HepG2 (cell line): Measurements from ENCODE around the gene ZFP64. TPM values are rescaled to one million over a fixed set of nuclear protein-coding genes. Genes with fewer than 3 reads are reported as not detected.
A peak's percentile ranks its signal among the peaks of the same experiment; 100 is the strongest.

Source experiments
- ATAC-seq: fragments of 200-7000 bp; cut with Tn5 transposase; 3 replicates; pipeline ENCODE4 v1.9.1; 2020; ENCODE audit warnings: mild to moderate bottlenecking, moderate library complexity
- BruUV-seq: library from RNA; stranded (reverse); fragments of 400-500 nt; replicated peaks from 2 replicates; lab custom pipeline; 2021; lab: Mats Ljungman, UMichigan
- CTCF ChIA-PET: fragments of 300-600 bp; formaldehyde crosslinking; extraction: SDS; loops from one replicate; lab custom pipeline; 2021; ENCODE audit warnings: low total read pairs, inconsistent platforms, low intra/inter-chr PET ratio; lab: Yijun Ruan, JAX
- POLR2A ChIA-PET: fragments of 350-600 bp; sonication (Branson Sonifier 250); formaldehyde crosslinking; loops from one replicate; lab custom pipeline; 2020; ENCODE audit warnings: antibody characterized with exemption, inconsistent platforms; lab: Yijun Ruan, JAX
- DNase-seq: peaks from one replicate; pipeline ENCODE4 v3.0.0-alpha.2; 2015; ENCODE audit warnings: low spot score
- FAIRE-seq: peaks from 3 replicates; lab custom pipeline; 2011; peaks lifted over from hg19 to GRCh38; lab: Jason Lieb, UNC
- H2AFZ ChIP-seq: one replicate; pipeline ENCODE4 v1.6.1; 2011; ENCODE audit warnings: low read length, inconsistent platforms
- H3K27ac ChIP-seq: fragments of 300-600 bp; 3 replicates; pipeline ENCODE4 v1.8.0; 2011; ENCODE audit warnings: mixed run types, mild to moderate bottlenecking, mixed read lengths, low read length, inconsistent platforms; ENCODE audit not compliant: insufficient read depth; ENCODE audit errors: extremely low read length
- H3K27me3 ChIP-seq, 2 experiments: fragments of 200-600 bp in 1 of 2; 2 replicates in 1 of 2; 3 replicates in 1 of 2; pipeline versions ENCODE4 v1.6.0 to v1.8.0; 2011; ENCODE audit warnings: low read length in 2 of 2, mild to moderate bottlenecking in 2 of 2, moderate library complexity in 2 of 2, inconsistent platforms in 1 of 2; ENCODE audit not compliant: insufficient read depth in 2 of 2, control insufficient read depth in 1 of 2
- H3K36me3 ChIP-seq, 2 experiments: fragments of 200-600 bp in 1 of 2; replicated peaks in 1 of 2; 2 replicates in 1 of 2; 3 replicates in 1 of 2; pipeline versions ENCODE4 v1.5.1 to v1.8.0; 2011; ENCODE audit warnings: low read length in 2 of 2, inconsistent platforms in 1 of 2; ENCODE audit not compliant: insufficient read depth in 2 of 2, control insufficient read depth in 1 of 2
- H3K4me1 ChIP-seq: 2 replicates; pipeline ENCODE4 v1.5.1; 2012; ENCODE audit warnings: low read length, inconsistent platforms; ENCODE audit not compliant: insufficient read depth
- H3K4me2 ChIP-seq: 2 replicates; pipeline ENCODE4 v1.6.0; 2011; ENCODE audit warnings: low read depth, low read length, inconsistent platforms
- H3K4me3 ChIP-seq, 3 experiments: fragments of 200-600 bp in 1 of 3; sonication (generic), shearing (Covaris generic) in 1 of 3; replicated peaks in 1 of 3; 2 replicates each; pipeline ENCODE4 v1.5.1; 2011 to 2016; ENCODE audit warnings: low read length in 3 of 3, inconsistent platforms in 2 of 3, low read depth in 2 of 3, mild to moderate bottlenecking in 2 of 3, control low read depth in 1 of 3, mixed read lengths in 1 of 3; ENCODE audit not compliant: insufficient read depth in 1 of 3
- H3K79me2 ChIP-seq: one replicate; pipeline ENCODE4 v1.6.1; 2011; ENCODE audit warnings: low read length, inconsistent platforms; ENCODE audit not compliant: insufficient read depth
- H3K9ac ChIP-seq: 2 replicates; pipeline ENCODE4 v1.6.0; 2011; ENCODE audit warnings: mild to moderate bottlenecking, low read depth, low read length, inconsistent platforms; ENCODE audit not compliant: insufficient read depth
- H3K9me3 ChIP-seq: 2 replicates; pipeline ENCODE4 v1.5.1; 2012; ENCODE audit warnings: mild to moderate bottlenecking, low read length
- H4K20me1 ChIP-seq: 2 replicates; pipeline ENCODE4 v1.6.0; 2011; ENCODE audit warnings: inconsistent platforms, mild to moderate bottlenecking, low read length, moderate library complexity; ENCODE audit not compliant: insufficient read depth
- FIP1L1 ChIP-seq: fragments of 200-400 bp; formaldehyde crosslinking; IDR thresholded peaks from 2 replicates; pipeline ENCODE4 v1.6.1; 2018; ENCODE audit warnings: low read depth, mild to moderate bottlenecking, low read length, moderate library complexity, borderline replicate concordance; ENCODE audit not compliant: insufficient read depth
- GMEB2 ChIP-seq: IDR thresholded peaks from 2 replicates; pipeline ENCODE4 v1.6.1; 2016; ENCODE audit warnings: missing biosample characterization, missing genetic modification reagents, low read depth
- HNRNPK ChIP-seq: fragments of 200-400 bp; formaldehyde crosslinking; IDR thresholded peaks from 2 replicates; pipeline ENCODE4 v1.6.1; 2018; ENCODE audit warnings: low read length, low read depth, moderate library complexity, mild to moderate bottlenecking; ENCODE audit not compliant: poor library complexity, severe bottlenecking
- ISL2 ChIP-seq: sonication (generic); formaldehyde crosslinking; IDR thresholded peaks from 2 replicates; pipeline ENCODE4 v1.5.0; 2020; ENCODE audit warnings: missing genetic modification reagents
- PCBP1 ChIP-seq: fragments of 200-400 bp; formaldehyde crosslinking; IDR thresholded peaks from 2 replicates; pipeline ENCODE4 v1.6.1; 2017; ENCODE audit warnings: mild to moderate bottlenecking, low read depth, low read length, borderline replicate concordance
- PRMT3 ChIP-seq: sonication (generic); formaldehyde crosslinking; IDR thresholded peaks from 2 replicates; pipeline ENCODE4 v1.8.1; 2022; ENCODE audit warnings: low read depth, mild to moderate bottlenecking, moderate library complexity, missing genetic modification reagents, borderline replicate concordance
- RBM39 ChIP-seq: fragments of 200-400 bp; formaldehyde crosslinking; IDR thresholded peaks from one replicate; pipeline ENCODE4 v1.6.1; 2018; ENCODE audit warnings: antibody characterized with exemption, mild to moderate bottlenecking, low read depth, low read length; ENCODE audit not compliant: poor library complexity, severe bottlenecking
- RORA ChIP-seq: sonication (generic); formaldehyde crosslinking; IDR thresholded peaks from 2 replicates; pipeline ENCODE4 v1.5.0; 2020; ENCODE audit warnings: mild to moderate bottlenecking, missing genetic modification reagents, moderate library complexity
- SRY ChIP-seq: sonication (generic); formaldehyde crosslinking; IDR thresholded peaks from 2 replicates; pipeline ENCODE4 v1.8.0; 2022; ENCODE audit warnings: mild to moderate bottlenecking, missing genetic modification reagents
- TP53 ChIP-seq: sonication (generic); formaldehyde crosslinking; conservative IDR thresholded peaks from 2 replicates; pipeline ENCODE4 v1.4.0; 2020; ENCODE audit warnings: missing genetic modification reagents
- UBTF ChIP-seq: sonication (generic); formaldehyde crosslinking; IDR thresholded peaks from 2 replicates; pipeline ENCODE4 v1.4.0; 2020; ENCODE audit warnings: mild to moderate bottlenecking, missing genetic modification reagents
- USF2 ChIP-seq, 2 experiments: sonication (generic) in 1 of 2; formaldehyde crosslinking in 1 of 2; IDR thresholded peaks; 2 replicates each; pipeline versions ENCODE4 v1.5.1 to v1.6.1; 2011 to 2020; ENCODE audit warnings: borderline replicate concordance in 1 of 2, low read depth in 1 of 2, low read length in 1 of 2, mild to moderate bottlenecking in 1 of 2, missing genetic modification reagents in 1 of 2, moderate library complexity in 1 of 2
- ZNF138 ChIP-seq: sonication (generic); formaldehyde crosslinking; IDR thresholded peaks from 2 replicates; pipeline ENCODE4 v1.5.0; 2020; ENCODE audit warnings: mild to moderate bottlenecking, low read depth, missing genetic modification reagents
- ZNF337 ChIP-seq: sonication (generic); formaldehyde crosslinking; IDR thresholded peaks from 2 replicates; pipeline ENCODE4 v1.5.1; 2020; ENCODE audit warnings: missing genetic modification reagents, low read depth, mild to moderate bottlenecking, borderline replicate concordance
- ZNF44 ChIP-seq: sonication (generic); formaldehyde crosslinking; IDR thresholded peaks from 2 replicates; pipeline ENCODE4 v1.5.1; 2020; ENCODE audit warnings: mild to moderate bottlenecking, missing genetic modification reagents
- WGBS: methylation state at CpG from one replicate; pipeline ENCODE4 v1.1.6; 2017; ENCODE audit warnings: low lambda C conversion rate; 5-methylcytosine and 5-hydroxymethylcytosine counted together
- in situ Hi-C: cut with HindIII; loops from 2 replicates; pipeline ENCODE4 v1.10.0; 2017; ENCODE audit warnings: low pct_unique_long_range_greater_than_20kb; ENCODE audit not compliant: extremely low pct_ligation_motif_present
- intact Hi-C: fragments of 100-400 bp; cut with micrococcal nuclease; formaldehyde crosslinking; loops from one replicate; pipeline ENCODE4 v1.10.0; 2022; ENCODE audit not compliant: unreplicated experiment
- polyA plus RNA-seq, 8 experiments: library from polyadenylated mRNA; depleted of rRNA in 3 of 8; stranded (reverse) in 7 of 8; unstranded in 1 of 8; fragments of >200 nt; fragmentation: Illumina TruSeq in 4 of 8; extraction: Trizol in 4 of 8; gene quantifications; 2 replicates each; pipeline versions ENCODE4 v1.2.1 to v1.2.3, GENCODE V29; 2011 to 2016; ENCODE audit warnings: low read depth in 4 of 8, missing spikeins in 1 of 8, mixed read lengths in 1 of 8; ENCODE audit not compliant: insufficient read depth in 1 of 8
- total RNA-seq, 5 experiments: library from RNA; depleted of rRNA; stranded (reverse); fragments of >200 nt; fragmentation: Illumina TruSeq; extraction: Trizol; gene quantifications; 2 replicates each; pipeline ENCODE4 v1.2.3, GENCODE V29; 2016; ENCODE audit warnings: low read depth in 1 of 5

The ZFP64 gene
- total and polyA plus RNA-seq, 2 of the 13 experiments (the other 11 are each of a cell fraction or from before 2014, with no cell fraction given), result 12.0 to 24.3 TPM

DNA sequence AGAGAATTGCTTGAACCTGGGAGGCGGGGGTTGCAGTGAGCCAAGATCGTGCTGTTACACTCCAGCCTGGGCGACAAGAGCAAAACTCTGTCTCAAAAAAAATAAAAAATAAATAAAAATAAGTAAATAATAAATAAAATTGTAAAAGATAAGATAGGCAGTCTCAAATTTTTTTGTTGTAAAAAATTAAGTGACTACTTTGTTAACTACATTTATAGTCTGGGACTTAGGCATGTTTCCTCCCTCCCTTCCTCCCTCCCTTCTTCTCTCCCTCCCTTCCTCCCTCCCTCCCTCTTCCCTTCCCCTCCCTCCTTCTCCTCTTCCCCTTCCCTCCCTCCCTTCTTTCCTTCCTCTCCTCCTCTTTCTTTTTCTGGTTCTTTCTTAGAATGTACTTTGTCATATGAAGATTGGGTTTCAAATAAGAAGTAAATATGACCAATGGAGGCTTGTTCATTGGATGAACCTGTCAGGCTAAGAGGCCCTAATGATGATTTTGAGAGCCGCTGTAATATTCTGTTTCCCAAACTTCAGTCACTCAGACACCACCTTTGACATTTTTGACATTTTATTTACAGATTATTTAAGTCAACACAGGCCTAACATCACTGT is 24.2 kb downstream of the ZFP64 start:
- FAIRE-seq (no peak), DNase-seq (no peak), ATAC-seq (no peak)
- in situ Hi-C loops (no loop called here), intact Hi-C loops (no loop called here)
- no TSS peak for BruUV-seq
- H3K9ac ChIP-seq, result no peak overlapping the region
- peaks cover 18 to 41% of the 10 kb centered on the region in 2 experiments for H3K36me3 ChIP-seq
- no peaks in the 10 kb centered on the region for H3K79me2 ChIP-seq
- no peak overlapping the region for H3K4me2 ChIP-seq
- no peak overlapping the region for H3K27ac ChIP-seq
- ChIA-PET POLR2A (no interaction called here), CTCF (no interaction called here)
- no peak overlapping the region for H3K4me3 ChIP-seq
- 98% methylated on average over 4 of the region's 4 CpGs for WGBS
- H3K27me3 ChIP-seq, result no peaks in the 10 kb centered on the region
- TF ChIP-seq RORA (CRISPR knock-in tag) (no peak), ZNF44 (CRISPR knock-in tag) (no peak), GMEB2 (CRISPR knock-in tag) (no peak), ZNF138 (no peak), TP53 (CRISPR knock-in tag) (no peak), FIP1L1 (no peak), UBTF (CRISPR knock-in tag) (no peak), RBM39 (no peak), SRY (no peak), PCBP1 (0 out of 2 replicates have a peak, but pooled peaks have one; percentile 48), USF2 (IDR thresholded peaks at IDR 0.05; ENCODE audit: low read depth, low read length) (no peak), USF2 (CRISPR knock-in tag; IDR thresholded peaks at IDR 0.05; ENCODE audit: borderline replicate concordance) (no peak), PRMT3 (CRISPR knock-in tag) (no peak), ZNF337 (CRISPR knock-in tag) (no peak), HNRNPK (peak; percentile 97), ISL2 (CRISPR knock-in tag) (no peak)
- H3K4me1 ChIP-seq, result no peaks in the 10 kb centered on the region
- peaks cover 7% of the 10 kb centered on the region for H3K9me3 ChIP-seq
- H4K20me1 ChIP-seq, result no peaks in the 10 kb centered on the region
- no peak overlapping the region for H2AFZ ChIP-seq
